ENCODE results near the gene ITPKC. TPM values are rescaled to one million over a fixed set of nuclear protein-coding genes. Genes with fewer than 3 reads are reported as not detected.

The ITPKC gene
- total RNA-seq = 51.6 TPM
- long read RNA-seq, transcript ITPKC-201 (7 exons, 3,385 nt) = major isoform, 133 of 185 reads
- long read RNA-seq, partial matches to known transcripts = 22 of 185 reads
- long read RNA-seq, other reads (novel, unspliced or antisense) = 30 of 185 reads

DNA sequence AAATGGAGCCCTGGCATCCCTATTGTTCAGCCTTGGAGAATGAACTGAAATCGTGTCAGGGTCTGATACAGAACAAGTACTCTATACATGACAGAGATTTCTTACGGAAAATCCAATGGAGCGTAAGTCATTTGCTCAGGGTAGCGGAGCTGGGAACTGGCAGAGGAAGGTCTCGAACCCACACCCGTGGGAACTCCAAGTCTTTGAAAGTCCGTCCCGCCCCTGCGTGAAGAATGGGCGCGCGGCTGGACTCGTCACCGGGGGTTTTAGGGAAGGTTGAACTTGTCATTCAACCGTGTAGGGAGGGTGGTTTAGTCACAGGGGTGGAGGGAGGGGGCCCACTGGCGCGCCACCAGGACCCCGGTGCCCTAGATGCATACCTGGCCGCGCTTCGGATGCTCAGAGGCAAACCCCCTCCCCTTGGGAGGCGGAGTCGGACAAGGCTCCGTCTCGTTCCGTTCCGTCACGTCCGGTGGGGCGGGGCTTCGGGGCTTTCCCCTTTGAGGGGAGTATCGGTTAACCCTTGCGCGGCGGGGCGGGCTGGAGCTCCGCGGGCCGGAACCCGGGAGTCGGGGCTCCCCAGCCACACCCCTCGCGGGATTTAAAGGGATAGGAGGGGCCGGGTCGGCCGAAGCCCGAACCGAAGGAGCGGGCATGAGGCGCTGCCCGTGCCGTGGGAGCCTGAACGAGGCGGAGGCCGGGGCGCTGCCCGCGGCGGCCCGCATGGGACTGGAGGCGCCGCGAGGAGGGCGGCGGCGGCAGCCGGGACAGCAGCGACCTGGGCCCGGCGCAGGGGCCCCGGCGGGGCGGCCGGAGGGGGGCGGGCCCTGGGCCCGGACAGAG lies at the start of gene ITPKC, which contains the start of gene COQ8B:
Gene ITPKC, plus strand, starts transcription at position 631 of the 843 bp plus-strand sequence. Its CDS starts 24 bp downstream, at position 655.
Gene COQ8B, minus strand, starts transcription at position 405 of the 843 bp plus-strand sequence. CDS start 2,254 bp downstream, outside the sequence.
- H3K36me3 ChIP-seq = peaks cover 12% of the 10 kb centered on the region
- peak within 1 kb of the TSS; percentile 75 for H3K4me3 ChIP-seq
- DNase-seq (peak; percentile 100), ATAC-seq (peak; percentile 79)
- TF ChIP-seq, protein P1, sequence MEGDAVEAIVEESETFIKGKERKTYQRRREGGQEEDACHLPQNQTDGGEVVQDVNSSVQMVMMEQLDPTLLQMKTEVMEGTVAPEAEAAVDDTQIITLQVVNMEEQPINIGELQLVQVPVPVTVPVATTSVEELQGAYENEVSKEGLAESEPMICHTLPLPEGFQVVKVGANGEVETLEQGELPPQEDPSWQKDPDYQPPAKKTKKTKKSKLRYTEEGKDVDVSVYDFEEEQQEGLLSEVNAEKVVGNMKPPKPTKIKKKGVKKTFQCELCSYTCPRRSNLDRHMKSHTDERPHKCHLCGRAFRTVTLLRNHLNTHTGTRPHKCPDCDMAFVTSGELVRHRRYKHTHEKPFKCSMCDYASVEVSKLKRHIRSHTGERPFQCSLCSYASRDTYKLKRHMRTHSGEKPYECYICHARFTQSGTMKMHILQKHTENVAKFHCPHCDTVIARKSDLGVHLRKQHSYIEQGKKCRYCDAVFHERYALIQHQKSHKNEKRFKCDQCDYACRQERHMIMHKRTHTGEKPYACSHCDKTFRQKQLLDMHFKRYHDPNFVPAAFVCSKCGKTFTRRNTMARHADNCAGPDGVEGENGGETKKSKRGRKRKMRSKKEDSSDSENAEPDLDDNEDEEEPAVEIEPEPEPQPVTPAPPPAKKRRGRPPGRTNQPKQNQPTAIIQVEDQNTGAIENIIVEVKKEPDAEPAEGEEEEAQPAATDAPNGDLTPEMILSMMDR (IDR thresholded peaks at IDR 0.05) = peak; percentile 18
- peaks cover 35% of the 10 kb centered on the region for H3K4me1 ChIP-seq
- H3K27me3 ChIP-seq = no peaks in the 10 kb centered on the region
- H3K27ac ChIP-seq = peak within 1 kb of the TSS; percentile 95
- intact Hi-C loops (cut with DNase I) = no loop called here
- no peaks in the 10 kb centered on the region for H3K9me3 ChIP-seq

DNA sequence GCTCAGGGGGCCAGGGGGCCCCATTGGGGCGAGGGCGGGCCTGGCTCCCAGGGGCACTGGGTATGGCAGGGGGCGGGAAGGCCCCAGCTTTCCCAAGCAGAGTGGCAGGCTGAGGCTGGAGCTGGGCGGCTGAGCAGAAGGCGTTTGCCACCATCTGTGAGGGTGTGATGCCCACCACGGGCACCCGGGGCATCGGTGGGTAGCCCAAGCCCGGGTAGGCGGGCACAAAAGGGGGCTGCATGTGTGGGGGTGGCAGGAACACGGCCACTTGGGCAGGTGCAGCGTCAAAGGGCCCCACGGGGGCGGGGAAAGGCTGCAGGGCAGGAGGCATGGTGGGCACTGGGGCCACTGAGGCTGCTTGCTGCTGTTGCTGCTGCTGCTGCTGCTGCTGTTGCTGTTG lies 49.3 kb upstream of the ITPKC start:
- intact Hi-C loops (cut with DNase I) = no loop called here
- Histone ChIP-seq H3K27me3 (no peaks in the 10 kb centered on the region), H3K27ac (no peak overlapping the region), H3K4me1 (peaks cover 7% of the 10 kb centered on the region), H3K4me3 (no peak overlapping the region), H3K9me3 (no peaks in the 10 kb centered on the region), H3K36me3 (peaks cover 42% of the 10 kb centered on the region)
- DNase-seq (no peak), ATAC-seq (no peak)
- TF ChIP-seq, protein P1 (IDR thresholded peaks at IDR 0.05) = no peak

DNA sequence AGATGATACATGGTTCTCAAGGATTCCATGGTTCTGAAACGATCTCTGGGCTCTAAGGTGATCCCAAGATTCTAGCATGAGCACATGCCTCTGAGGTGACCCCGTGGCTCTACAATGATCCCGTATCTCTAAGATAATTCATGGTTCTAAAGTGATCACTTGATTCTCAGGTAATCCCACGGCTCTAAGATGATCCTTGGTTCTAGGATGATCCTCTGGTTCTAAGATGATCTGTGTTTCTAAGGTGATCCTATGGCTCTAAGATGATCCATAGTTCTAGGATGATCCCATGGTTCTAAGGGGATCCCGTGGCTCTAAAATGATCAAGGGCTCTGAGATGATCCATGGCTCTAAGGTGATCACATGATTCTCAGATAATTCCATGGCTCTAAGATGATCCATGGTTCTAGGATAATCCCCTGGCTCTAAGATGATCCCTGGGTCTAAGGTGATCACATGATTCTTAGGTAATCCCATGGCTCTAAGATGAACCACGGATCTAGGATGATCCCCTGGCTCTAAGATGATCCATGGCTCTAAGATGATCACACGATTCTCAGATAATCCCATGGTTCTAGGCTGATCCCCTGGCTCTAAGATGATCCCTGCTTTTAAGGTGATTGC lies 47.8 kb upstream of the ITPKC start:
- TF ChIP-seq, protein P1 (IDR thresholded peaks at IDR 0.05) = no peak
- Histone ChIP-seq H3K36me3 (peaks cover 56% of the 10 kb centered on the region), H3K4me1 (no peaks in the 10 kb centered on the region), H3K27ac (no peak overlapping the region), H3K4me3 (no peak overlapping the region), H3K9me3 (no peaks in the 10 kb centered on the region), H3K27me3 (no peaks in the 10 kb centered on the region)
- no peak for DNase-seq
- ATAC-seq = no peak
- intact Hi-C loops (cut with DNase I) = no loop called here

DNA sequence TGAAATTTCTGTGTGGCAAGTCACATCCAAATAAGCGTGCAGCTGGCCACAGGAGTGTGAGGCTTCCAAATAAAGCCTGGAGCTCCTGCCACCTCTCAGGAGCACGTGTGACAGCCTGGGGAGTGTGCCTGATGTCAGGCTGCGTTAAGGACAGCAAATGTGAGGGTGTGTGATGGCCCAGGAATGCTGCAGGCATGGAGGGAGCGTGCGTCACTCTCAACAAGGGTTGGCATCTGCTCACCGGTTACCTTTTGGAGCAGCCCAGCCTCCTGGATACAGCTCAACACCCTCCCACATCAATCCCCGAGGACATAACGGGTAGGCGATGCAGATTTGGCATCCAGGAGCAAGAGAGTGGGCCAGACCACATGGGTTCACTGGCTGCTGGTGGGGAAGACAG lies 45.5 kb upstream of the ITPKC start:
- TF ChIP-seq, protein P1 (IDR thresholded peaks at IDR 0.05) = no peak
- no peak for ATAC-seq

DNA sequence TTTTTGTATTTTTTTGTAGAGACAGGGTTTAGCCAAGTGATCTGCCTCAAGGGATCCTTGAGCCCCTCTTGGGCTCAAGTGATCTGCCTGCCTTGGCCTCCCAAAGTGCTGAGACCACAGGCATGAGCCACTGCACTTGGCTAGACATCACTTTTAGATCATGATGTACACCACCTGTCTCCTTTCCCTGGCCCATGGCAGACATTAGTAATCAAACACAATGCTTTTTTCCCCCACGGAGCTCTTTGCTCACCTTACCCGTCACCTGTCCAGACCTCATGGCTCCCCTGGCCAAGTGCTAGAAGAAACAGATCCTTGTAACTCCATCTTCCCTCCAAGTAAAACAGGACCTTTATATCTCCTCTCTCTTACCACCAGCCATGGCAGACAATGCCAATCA lies 44.9 kb upstream of the ITPKC start:
- Histone ChIP-seq H3K4me1 (no peaks in the 10 kb centered on the region), H3K27me3 (no peaks in the 10 kb centered on the region), H3K27ac (no peak overlapping the region), H3K4me3 (no peak overlapping the region), H3K36me3 (peaks cover 82% of the 10 kb centered on the region), H3K9me3 (no peaks in the 10 kb centered on the region)
- intact Hi-C loops (cut with DNase I) = no loop called here
- TF ChIP-seq, protein P1 (IDR thresholded peaks at IDR 0.05) = no peak
- DNase-seq = no peak
- ATAC-seq = no peak

More for the DNA sequence above, 45.5 kb upstream of the ITPKC start:
- DNase-seq = no peak
- Histone ChIP-seq H3K36me3 (peaks cover 76% of the 10 kb centered on the region), H3K27ac (no peak overlapping the region), H3K27me3 (no peaks in the 10 kb centered on the region), H3K4me3 (no peak overlapping the region), H3K4me1 (no peaks in the 10 kb centered on the region), H3K9me3 (no peaks in the 10 kb centered on the region)
- intact Hi-C loops (cut with DNase I) = no loop called here
